H1 (cell line): ENCODE measurements around the gene ZNF652. TPM values are rescaled to one million over a fixed set of nuclear protein-coding genes. Genes with fewer than 3 reads are reported as not detected.

Experiments
- BRCA1 ChIP-seq: IDR thresholded peaks from 2 replicates; pipeline ENCODE4 v1.6.1; 2012; ENCODE audit warnings: low read depth, low read length, improper control_type of control experiment
- CHD7 ChIP-seq: fragments of 300-600 bp; sonication (generic); IDR thresholded peaks from 2 replicates; pipeline ENCODE4 v1.7.1; 2012; ENCODE audit warnings: low read length, moderate library complexity, mild to moderate bottlenecking, inconsistent platforms; ENCODE audit not compliant: insufficient replicate concordance
- EP300 ChIP-seq, 2 experiments: IDR thresholded peaks; 1 replicate in 1 of 2; 2 replicates in 1 of 2; pipeline ENCODE4 v1.6.1; 2011 to 2012; ENCODE audit warnings: low read depth in 2 of 2, low read length in 2 of 2, mild to moderate bottlenecking in 2 of 2, borderline replicate concordance in 1 of 2, inconsistent platforms in 1 of 2, moderate library complexity in 1 of 2
- KDM1A ChIP-seq: fragments of 200-600, 300-600 bp; sonication (generic); IDR thresholded peaks from 2 replicates; pipeline ENCODE4 v1.7.1; 2016; ENCODE audit warnings: mild to moderate bottlenecking, low read length, borderline replicate concordance
- RNF2 ChIP-seq: fragments of 200-900, 300-1000 bp; sonication (generic); IDR thresholded peaks from 2 replicates; pipeline ENCODE4 v1.7.1; 2016; ENCODE audit warnings: borderline replicate concordance, low read depth, mild to moderate bottlenecking, antibody characterized with exemption, low read length; ENCODE audit not compliant: poor library complexity, severe bottlenecking; ENCODE audit errors: missing control alignments
- SAP30 ChIP-seq: fragments of 300-600 bp; sonication (generic); IDR thresholded peaks from 2 replicates; pipeline ENCODE4 v1.7.1; 2012; ENCODE audit warnings: low read length, moderate library complexity, mild to moderate bottlenecking, inconsistent platforms; ENCODE audit not compliant: insufficient read depth, insufficient replicate concordance
- TBP ChIP-seq: IDR thresholded peaks from 2 replicates; pipeline ENCODE4 v1.6.1; 2011; ENCODE audit warnings: low read depth, low read length, improper control_type of control experiment
- USF2 ChIP-seq: IDR thresholded peaks from 2 replicates; pipeline ENCODE4 v1.6.1; 2011; ENCODE audit warnings: low read length, improper control_type of control experiment
- polyA plus RNA-seq, 7 experiments: library from polyadenylated mRNA; depleted of rRNA in 3 of 7; stranded (reverse) in 5 of 7; unstranded in 2 of 7; fragments of >200 nt in 5 of 7; fragments of 200-250 nt in 2 of 7; gene quantifications; 1 replicate in 5 of 7; 2 replicates in 1 of 7; 4 replicates in 1 of 7; pipeline versions ENCODE4 v1.2.1 to v1.2.3, GENCODE V29; 2011 to 2013; ENCODE audit warnings: missing spikeins in 2 of 7, mixed read lengths in 2 of 7
- total RNA-seq: library from RNA; stranded (reverse); fragmentation: NEBNext Ultra II Directional; extraction: Animal tissue kit (Norgen Biotek cat#: 25700); gene quantifications from 2 replicates; pipeline ENCODE4 v1.2.1, GENCODE V29; 2021

Gene ZNF652
- total and polyA plus RNA-seq, 2 of the 8 experiments (the other 6 are each of a cell fraction or from before 2014, with no cell fraction given), result 13.5 to 39.6 TPM

- TF ChIP-seq CHD7 (no peak), SAP30 (no peak), RNF2 (no peak), TBP (no peak), EP300 (IDR thresholded peaks at IDR 0.05; ENCODE audit: borderline replicate concordance in 1 of 2, low read depth in 2 of 2, low read length in 2 of 2) (0 out of 3 replicates have a peak, but pooled peaks of 1 of the 2 experiments have one; percentile 7), BRCA1 (no peak), USF2 (no peak), KDM1A (no peak)
Observed at GRCh38 chr17:49407981-49408501, 46.0 kb upstream of the ZNF652 start (continued).
